ENCODE data around the gene CDYL.

The CDYL gene

DNA sequence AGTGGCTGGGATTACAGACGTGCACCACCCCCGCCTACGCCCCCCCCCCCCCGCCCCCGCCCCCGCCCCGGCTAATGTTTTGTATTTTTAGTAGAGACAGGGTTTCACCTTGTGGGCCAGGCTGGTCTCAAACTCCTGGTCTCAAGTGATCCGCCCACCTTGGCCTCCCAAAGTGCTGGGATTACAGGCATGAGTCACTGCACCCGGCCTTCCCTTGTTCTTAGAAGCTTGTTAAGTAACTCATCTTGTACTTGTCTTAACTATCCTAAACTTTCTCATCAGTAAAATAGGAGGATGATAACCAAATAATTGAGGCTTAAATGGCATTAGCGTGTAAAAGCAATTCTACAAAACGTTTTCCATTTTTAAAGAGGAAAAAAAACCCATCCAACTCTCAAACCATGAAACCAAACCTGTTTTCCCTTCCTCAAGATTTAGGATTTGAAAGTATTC, 4.2 kb downstream of the CDYL start:
- Histone ChIP-seq H3K9ac (no peak overlapping the region), H3K4me2 (peak overlapping the region; percentile 40; the same call in 1 of the 2 replicates), H3K27ac (no peak overlapping the region), H3K4me3 (IDR thresholded peaks at IDR 0.05; ENCODE audit: insufficient read depth, low read depth, low read length) (no peak overlapping the region), H4K20me1 (ENCODE audit: insufficient read depth) (peaks cover 40% of the 10 kb centered on the region), H3K27me3 (ENCODE audit: insufficient read depth, low read depth) (no peaks in the 10 kb centered on the region), H3K36me3 (ENCODE audit: insufficient read depth) (no peaks in the 10 kb centered on the region), H3K79me2 (ENCODE audit: insufficient read depth, low read depth) (peaks cover 83% of the 10 kb centered on the region), H2AFZ (ENCODE audit: low read depth) (no peak overlapping the region), H3K4me1 (ENCODE audit: low read depth, poor library complexity, severe bottlenecking) (peaks cover 55% of the 10 kb centered on the region)
- TF ChIP-seq CTCF (conservative IDR thresholded peaks at IDR 0.05; ENCODE audit: low read depth, low read length): no peak

- Histone ChIP-seq H3K9ac (no peak overlapping the region), H2AFZ (ENCODE audit: low read depth) (no peak overlapping the region), H3K27me3 (ENCODE audit: insufficient read depth, low read depth) (no peaks in the 10 kb centered on the region), H3K36me3 (ENCODE audit: insufficient read depth) (no peaks in the 10 kb centered on the region), H3K27ac (peak overlapping the region; percentile 11; the same call in 1 of the 2 replicates), H3K4me3 (IDR thresholded peaks at IDR 0.05; ENCODE audit: insufficient read depth, low read depth, low read length) (no peak overlapping the region), H3K4me2 (peak overlapping the region; percentile 40), H3K79me2 (ENCODE audit: insufficient read depth, low read depth) (peaks cover 93% of the 10 kb centered on the region), H4K20me1 (ENCODE audit: insufficient read depth) (peaks cover 46% of the 10 kb centered on the region), H3K4me1 (ENCODE audit: low read depth, poor library complexity, severe bottlenecking) (peaks cover 55% of the 10 kb centered on the region)
- no peak for TF ChIP-seq CTCF (conservative IDR thresholded peaks at IDR 0.05; ENCODE audit: low read depth, low read length)
Observed at GRCh38 chr6:4781426-4781825, 5.2 kb downstream of the CDYL start.

DNA sequence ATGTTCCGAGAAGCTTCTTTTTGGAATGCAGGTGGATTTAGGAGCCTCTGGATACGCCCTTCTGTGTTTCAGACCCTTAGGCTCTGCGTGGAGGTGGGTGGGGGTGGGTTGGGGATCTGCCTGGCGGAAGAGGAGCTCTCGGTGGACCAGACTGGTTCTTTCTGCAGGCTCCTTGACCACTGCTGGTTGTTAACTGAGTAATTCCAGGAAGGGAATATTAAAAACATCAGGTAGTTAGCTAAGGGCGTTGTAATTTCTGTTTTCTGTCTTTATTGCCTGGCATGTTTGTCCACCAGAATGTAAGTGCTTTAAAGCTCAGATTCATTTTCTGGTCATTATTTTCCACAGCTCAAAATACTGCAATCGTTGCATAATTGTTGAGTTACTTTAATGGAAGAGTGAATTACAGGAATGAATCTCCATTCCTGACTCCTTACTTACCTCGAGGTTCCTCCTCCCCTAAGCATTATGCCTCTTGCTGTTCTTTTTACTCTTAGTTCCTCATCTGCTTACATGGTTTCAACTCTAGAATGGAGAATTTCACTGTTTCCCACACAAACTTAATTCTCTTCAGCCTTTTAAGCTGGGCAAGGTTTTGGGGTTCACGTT, 5.9 kb downstream of the CDYL start:
- H3K27ac ChIP-seq: no peak overlapping the region
- H4K20me1 ChIP-seq (ENCODE audit: insufficient read depth): peaks cover 46% of the 10 kb centered on the region
- no peaks in the 10 kb centered on the region for H3K27me3 ChIP-seq (ENCODE audit: insufficient read depth, low read depth)
- H3K4me1 ChIP-seq (ENCODE audit: low read depth, poor library complexity, severe bottlenecking): peaks cover 55% of the 10 kb centered on the region
- H3K36me3 ChIP-seq (ENCODE audit: insufficient read depth): no peaks in the 10 kb centered on the region
- H2AFZ ChIP-seq (ENCODE audit: low read depth): no peak overlapping the region
- no peak for TF ChIP-seq CTCF (conservative IDR thresholded peaks at IDR 0.05; ENCODE audit: low read depth, low read length)
- peaks cover 99% of the 10 kb centered on the region for H3K79me2 ChIP-seq (ENCODE audit: insufficient read depth, low read depth)
- H3K9ac ChIP-seq: no peak overlapping the region
- peak overlapping the region; percentile 40; the same call in 1 of the 2 replicates for H3K4me2 ChIP-seq
- H3K4me3 ChIP-seq (IDR thresholded peaks at IDR 0.05; ENCODE audit: insufficient read depth, low read depth, low read length): no peak overlapping the region

- Histone ChIP-seq H3K79me2 (ENCODE audit: insufficient read depth, low read depth) (peaks cover 100% of the 10 kb centered on the region), H3K4me1 (ENCODE audit: low read depth, poor library complexity, severe bottlenecking) (peaks cover 33% of the 10 kb centered on the region), H3K4me2 (no peak overlapping the region), H3K4me3 (IDR thresholded peaks at IDR 0.05; ENCODE audit: insufficient read depth, low read depth, low read length) (no peak overlapping the region), H4K20me1 (ENCODE audit: insufficient read depth) (peaks cover 55% of the 10 kb centered on the region), H3K9ac (no peak overlapping the region), H2AFZ (ENCODE audit: low read depth) (no peak overlapping the region), H3K27me3 (ENCODE audit: insufficient read depth, low read depth) (no peaks in the 10 kb centered on the region), H3K27ac (no peak overlapping the region), H3K36me3 (ENCODE audit: insufficient read depth) (no peaks in the 10 kb centered on the region)
- no peak for TF ChIP-seq CTCF (conservative IDR thresholded peaks at IDR 0.05; ENCODE audit: low read depth, low read length)
Observed at GRCh38 chr6:4786996-4787395, 10.8 kb downstream of the CDYL start.
